ENCODE data around the gene ARRB1.
"Not testable (repeated sequence)": the region's sequence is repeated elsewhere in the genome, so short reads cannot be mapped to it uniquely, and the experiment has no call there.

Gene ARRB1

DNA sequence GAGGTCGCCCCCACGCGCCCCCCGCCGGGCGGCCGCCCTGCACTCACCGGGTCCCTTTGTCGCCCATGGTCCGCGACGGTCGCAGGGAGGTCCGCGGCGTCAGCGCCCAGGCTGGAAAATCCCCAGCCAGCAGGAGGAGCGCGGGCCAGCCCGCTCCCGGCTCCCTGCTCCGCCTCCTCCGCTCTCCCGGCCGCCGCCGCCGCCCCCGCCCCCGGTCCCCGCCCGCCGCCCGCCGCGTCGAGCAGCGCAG is at the start of gene ARRB1:
Gene ARRB1, minus strand, starts transcription at position 121 of the 250 bp plus-strand sequence. Its CDS starts 54 bp downstream, at position 67.
- no peak for DNase-seq (ENCODE audit: low read depth in 2 of 2)

DNA sequence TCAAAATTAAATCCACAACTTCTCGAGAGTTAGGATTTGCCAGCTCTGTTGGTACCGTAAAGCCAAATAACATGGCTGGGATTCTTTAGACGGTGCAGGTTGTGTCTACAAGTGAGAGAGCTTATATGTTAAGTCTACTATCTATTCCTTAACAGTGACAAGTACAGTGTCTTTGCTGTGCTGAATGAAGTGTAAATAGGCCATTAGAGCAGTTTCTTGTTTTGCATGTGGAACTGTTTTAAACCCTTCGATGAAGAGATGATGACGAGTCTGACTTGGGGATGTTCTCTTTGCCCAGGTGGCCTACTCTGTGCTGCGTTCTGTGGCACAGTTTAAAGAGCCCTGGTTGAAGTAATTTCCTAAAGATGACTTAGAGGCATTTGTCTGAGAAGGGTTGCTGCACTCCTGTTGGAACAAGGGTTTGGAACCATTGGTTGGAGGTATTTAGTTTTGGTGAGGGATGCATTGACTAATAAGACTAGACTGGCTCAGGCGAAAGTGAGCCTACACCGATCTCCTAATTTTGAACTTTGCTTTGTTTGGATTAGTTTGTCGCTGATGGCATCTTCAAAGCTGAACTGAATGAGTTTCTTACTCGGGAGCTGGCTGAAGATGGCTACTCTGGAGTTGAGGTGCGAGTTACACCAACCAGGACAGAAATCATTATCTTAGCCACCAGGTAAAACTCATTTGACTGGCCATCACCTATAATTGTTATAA is 48.8 kb upstream of the ARRB1 start:
- DNase-seq (ENCODE audit: low read depth in 2 of 2), result no peak

DNA sequence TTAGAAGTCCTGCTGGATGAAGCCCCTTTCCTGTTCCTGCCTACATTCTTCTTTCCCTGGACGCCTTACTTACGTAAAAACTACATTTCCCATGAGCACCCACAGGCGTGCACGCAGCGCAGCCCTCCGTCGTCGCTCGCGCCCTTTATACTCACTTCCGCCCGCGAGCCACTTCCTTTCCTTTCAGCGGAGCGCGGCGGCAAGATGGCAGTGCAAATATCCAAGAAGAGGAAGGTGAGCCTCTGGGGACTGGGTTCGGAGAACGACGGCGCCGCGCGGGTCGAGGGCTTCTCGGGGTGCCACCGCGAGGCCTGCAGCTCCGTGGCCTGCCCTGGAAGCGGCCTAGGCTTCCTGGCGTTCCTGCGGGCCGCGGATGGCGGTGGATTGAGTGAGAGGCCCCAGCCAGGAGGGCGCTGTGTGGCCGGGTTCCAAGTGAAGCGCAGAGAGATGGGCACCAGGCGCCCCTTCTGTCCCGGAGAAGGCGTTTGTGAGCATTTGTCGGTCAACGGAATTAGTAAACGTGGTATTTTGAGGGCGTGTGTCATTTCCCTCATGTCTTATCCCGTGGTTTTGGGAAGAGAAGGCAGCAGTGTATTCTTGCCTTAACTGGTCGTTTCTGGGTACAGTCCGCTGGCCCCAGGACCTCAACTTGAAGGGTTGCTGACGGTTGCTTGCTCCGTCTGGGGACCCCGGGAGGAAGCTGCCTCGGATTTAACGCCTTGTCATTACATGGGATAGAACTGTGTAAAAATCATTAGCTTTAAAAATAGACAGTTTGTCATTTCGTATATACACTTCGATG is 48.1 kb upstream of the ARRB1 start, which contains the start of gene RPS3:
Gene RPS3, plus strand, starts transcription at position 175 of the 802 bp plus-strand sequence. Its CDS starts 30 bp downstream, at position 205.
- DNase-seq (ENCODE audit: low read depth in 2 of 2), result peak; percentile 76 to 80

DNA sequence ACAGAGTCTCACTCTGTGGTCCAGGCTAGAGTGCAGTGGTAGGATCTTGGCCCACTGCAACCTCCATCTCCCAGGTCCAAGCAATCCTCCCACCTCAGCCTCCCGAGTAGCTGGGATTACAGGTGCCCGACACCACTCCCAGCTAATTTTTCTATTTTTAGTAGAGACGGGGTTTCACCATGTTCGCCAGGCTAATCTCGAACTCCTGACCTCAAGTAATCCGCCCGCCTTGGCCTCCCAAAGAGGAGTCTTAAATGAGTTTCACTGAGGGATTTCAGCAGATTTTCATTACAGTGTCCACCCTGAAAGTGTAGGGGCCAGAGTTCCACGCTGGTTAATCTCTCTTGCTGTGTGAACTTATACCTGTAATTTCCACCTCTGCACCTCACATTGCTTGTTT is 47.4 kb upstream of the ARRB1 start:
- DNase-seq (ENCODE audit: low read depth in 2 of 2), result no peak

DNA sequence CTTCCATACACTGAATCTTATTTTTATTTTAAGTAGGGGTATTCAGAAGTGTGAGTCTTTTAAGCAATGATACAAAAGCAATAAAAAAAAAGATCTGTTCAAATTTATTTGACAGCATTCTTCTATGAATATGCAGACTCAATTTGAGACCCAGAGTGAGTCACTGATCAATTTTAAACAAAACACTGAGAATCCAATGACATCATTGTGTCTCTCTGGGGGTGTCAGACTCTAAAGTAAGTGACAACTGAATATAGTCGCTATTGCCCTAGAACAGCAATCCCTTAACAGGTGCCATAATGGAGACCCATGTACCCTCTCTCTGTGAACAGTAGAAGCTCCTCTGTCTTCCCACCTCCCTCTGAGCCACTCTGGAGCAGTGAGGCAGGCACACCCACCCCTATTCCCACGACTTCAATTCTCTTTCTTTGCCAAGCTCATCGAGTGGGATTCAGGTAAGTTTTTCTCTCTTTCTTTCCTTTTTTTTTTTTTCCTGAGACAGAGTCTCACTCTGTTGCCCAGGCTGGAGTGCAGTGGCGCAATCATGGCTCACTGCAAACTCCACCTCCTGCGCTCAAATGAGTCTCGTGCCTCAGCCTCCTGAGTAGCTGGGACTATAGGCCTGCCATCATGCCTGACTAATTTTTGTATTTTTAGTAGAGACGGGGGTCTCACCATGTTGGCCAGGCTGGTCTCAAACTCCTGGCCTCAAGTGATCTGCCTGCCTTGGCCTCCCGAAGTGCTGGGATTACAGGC is 42.8 kb upstream of the ARRB1 start:
- no peak for DNase-seq (ENCODE audit: low read depth in 2 of 2)

DNA sequence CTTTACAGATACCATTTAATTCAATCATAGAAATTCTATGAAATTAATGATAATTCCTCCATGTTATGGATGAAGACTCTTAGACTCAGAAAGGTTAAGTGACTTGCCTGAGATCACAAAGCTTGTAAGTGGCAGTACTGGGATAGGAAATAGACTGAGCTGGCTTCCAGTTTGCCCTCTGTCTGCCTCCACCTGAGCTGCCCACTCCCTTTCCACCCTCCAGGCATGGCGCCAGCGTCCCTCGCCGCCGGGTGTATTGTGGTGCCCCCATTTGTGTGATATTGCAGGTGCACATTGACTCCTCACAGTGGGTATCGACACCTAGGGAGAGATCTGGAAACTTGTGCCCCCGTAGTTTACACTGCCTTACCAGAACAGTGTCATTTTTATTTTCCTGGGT is 38.5 kb upstream of the ARRB1 start:
- no peak for DNase-seq (ENCODE audit: low read depth in 2 of 2)

DNA sequence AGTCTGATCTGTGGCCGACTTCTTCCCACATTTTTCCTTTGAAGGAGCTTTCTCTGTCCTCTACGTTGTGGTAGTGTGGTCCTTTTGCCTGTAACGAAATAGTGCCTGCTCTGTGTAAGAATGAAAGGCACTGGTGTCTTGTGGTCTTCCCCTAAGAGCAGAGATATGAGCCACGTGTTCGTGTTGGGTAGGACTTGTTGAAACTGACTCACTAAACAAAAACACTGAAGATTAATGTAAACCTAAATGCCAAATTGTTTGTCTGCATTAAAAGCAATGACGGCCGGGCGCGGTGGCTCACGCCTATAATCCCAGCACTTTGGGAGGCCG is 37.8 kb upstream of the ARRB1 start:
- no peak for DNase-seq (ENCODE audit: low read depth in 2 of 2)

DNA sequence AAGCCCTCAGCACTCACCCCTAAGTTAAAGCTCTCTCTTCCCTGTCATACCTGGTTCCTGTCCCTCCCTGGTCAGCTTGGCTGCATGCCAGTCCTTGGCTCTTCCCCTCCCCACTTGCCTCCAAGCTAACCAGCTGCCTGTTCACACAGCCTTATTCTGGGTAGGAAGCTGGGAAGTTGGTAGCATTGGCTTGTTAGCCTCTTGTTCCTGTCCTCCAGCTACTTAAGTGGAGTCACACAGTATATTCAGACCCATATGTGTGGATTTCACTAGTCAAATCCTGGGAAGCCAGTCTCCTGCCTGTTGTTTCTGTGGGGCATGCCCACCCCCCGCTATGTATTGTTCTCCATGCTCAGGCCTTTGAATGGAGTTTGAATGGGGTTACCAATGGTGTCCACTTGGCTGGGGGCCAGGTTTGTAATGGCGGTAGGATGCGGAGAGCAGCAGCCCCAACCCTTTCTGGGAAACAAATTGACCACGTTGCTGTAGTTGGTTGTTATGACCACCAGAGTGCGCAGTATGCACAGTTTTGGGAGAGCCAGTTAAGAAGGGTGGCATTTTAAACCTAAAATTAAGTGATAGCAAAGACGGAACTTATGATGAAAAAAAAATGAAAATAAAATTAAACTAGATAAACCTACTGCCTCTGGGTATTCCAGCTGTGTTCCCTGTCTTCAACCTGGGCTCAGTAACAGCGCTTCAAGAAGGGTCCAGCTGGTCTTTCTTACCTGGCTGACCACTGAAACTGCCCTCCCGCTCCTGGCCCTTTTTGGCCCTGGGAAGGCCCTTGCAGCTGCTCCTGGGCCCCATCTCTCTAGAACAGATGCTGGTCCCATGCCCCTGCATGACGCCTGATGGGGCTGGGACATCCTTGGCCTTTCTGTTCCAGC is 37.2 kb upstream of the ARRB1 start:
- DNase-seq (ENCODE audit: low read depth in 2 of 2), result peak; percentile 47 to 54

DNA sequence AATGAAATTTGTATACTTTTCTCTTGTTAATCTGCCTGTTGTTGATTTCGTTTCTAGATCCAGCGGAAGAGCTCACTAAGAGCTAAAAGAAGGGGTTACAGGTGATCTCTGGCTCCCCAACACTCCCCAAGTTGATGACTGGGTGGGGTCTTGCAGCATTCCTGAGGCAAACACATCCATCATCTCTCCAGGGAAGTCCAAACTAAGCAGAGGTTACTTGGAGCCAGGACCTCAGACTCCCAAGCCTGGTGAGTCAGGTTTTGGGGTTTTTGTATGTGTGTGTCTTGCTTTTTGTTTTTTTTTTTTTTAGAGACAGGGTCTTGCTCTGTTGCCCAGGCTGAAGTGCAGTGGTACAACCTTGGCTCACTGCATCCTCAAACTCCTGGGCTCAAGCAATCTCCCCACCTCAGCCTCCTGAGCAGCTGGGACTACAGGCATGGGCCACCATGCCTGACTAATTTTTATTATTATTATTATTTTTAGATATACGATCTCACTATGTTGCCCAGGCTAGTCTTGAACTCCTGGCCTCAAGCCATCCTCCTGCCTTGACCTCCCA is 36.4 kb upstream of the ARRB1 start:
- no peak for DNase-seq (ENCODE audit: low read depth in 2 of 2)

DNA sequence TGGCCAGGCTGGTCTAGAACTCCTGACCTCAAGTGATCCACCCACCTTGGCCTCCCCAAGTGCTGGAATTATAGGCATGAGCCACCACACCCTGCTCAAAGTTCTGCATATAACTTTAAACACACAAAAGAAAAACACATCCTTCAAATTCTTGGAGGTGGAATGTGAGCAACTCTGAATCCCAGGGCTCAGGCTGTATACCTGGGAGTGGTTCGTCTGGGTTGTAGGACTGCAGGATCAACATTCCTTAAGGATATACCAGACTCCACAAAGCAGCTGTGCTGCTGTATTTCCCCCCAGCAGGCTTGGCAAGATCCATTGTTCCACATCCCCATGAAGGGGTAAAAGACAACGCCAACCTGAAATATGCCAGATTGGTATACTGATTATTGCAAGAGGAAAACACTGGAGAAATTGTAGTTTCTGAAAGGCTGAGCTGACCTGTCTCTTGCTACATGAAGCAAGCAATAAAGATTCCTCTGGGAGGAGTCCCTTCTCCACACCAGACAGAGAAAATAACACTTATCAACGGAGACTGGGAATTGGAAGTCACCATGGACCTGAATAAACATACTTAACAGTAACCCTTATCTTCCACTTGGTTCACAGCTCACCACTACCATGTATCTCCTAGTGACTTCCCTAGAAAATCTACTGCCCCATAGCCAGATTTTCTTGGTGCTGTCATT is 35.6 kb upstream of the ARRB1 start:
- no peak for DNase-seq (ENCODE audit: low read depth in 2 of 2)

DNA sequence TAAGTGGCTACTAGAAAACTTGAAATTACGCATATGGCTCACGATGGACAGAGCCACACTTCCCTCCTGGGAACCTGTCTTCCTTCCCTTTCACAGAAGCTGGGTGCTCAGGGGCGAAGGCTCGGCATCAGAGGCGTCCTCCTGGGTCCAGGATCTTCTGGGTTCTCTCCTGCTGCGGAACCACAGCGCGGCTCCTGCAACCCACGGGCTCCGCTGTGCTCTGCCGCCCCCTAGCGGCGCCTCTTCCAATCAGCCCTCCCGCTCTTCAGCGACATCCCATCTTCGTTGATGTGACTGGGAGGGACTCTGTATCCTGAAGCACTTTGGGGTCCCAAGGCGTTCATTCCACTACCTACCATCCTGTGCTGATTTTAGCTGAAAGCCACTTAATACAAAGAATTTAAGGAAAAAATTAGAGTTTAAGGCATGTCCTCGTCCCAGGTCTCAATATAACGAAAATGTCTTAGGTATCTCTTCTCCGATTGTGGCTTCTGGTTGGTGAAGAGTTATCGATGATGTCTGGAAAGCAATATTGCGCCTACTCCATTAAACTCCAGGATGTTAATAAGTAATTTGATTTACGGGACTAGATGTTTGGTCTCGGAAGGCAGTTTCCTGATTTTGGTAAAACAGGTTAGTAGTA is 33.1 kb upstream of the ARRB1 start:
- peak; percentile 60 to 76 for DNase-seq (ENCODE audit: low read depth in 2 of 2)

DNA sequence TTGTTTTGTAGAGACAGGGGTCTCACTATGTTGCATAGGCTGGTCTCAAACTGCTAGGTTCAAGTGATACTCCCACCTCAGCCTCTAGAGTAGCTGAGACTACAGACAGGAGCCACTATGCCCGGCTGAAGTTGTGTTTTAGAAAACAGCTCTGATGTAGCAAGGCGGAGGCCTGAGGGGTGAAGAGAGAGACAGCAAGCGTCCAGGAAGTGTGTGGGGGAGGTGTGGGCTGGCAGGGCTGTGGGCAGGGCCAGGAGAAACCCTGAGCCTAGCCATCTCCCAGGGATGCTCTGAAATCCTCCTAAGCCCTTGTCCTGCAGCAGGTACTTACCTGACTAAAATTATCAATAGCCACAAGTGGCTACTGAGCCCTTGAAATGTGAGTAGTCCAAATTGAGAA is 31.8 kb upstream of the ARRB1 start:
- no peak for DNase-seq (ENCODE audit: low read depth in 2 of 2)

DNA sequence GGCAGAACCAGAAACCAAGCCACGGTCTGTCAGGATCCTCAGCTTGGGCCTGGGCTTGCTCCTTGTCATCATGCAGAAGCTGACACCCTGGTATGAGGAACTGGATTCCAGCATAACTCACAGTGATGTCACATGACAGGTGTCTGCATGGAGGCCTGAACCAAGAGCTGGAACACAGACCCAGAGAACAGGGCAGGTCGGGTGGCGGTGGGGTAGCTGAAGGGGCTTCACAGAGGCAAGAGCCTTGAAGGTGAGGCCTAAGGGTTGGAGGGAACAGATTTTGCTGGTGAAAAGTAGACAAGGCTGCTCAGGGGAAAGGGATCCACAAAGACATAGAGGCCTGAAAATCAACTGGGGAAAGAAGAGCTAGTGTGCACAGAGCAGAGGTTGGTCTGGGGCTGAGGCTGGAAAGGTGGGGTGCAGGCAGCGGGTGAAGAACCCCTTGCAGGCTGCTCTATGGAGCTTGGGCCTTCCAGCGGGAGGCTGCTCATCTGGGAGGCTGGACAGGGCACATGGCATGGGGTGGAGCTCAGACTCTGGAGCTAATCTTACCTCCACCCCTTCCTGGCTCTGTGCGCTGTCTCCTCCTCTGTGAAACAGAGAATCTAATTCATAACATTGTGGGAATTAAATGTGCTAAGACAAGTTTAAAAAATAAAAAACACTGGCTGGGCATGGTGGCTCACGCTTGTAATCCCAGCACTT is 29.4 kb upstream of the ARRB1 start:
- DNase-seq (ENCODE audit: low read depth in 2 of 2), result no peak

DNA sequence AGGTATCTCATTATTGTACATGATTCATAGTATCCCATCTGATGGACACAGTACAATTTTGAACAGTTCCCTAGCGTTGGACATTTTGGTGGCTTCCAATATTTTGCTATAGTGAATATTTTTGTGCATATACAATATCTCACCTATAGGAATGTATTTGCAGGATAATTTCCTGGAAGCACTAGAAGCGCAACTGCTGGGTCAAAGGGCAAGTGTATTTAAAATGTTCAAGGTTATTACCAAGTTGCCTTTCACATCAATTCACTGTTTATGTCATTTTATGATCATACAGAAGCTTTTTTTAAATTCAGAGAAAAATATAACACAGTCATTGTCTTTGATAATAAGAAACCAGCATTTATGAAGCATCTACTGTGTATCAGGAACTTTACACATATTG is 28.8 kb upstream of the ARRB1 start:
- no peak for DNase-seq (ENCODE audit: low read depth in 2 of 2)

DNA sequence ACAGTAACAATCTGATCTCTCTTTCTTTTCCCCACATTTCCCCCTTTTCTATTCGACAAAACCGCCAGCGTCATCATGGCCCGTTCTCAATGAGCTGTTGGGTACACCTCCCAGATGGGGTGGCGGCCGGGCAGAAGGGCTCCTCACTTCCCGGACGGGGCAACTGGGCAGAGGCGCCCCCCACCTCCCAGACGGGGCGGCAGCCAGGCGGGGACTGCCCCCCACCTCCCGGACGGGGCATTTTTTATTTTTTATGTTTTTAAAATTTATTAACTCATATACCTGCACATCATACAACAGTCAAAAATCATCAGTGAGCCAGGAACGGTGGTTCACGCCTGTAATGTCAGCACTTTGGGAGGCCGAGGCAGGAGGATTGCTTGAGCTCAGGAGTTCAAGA is 27.3 kb upstream of the ARRB1 start:
- DNase-seq (ENCODE audit: low read depth in 2 of 2), result not testable (repeated sequence)

DNA sequence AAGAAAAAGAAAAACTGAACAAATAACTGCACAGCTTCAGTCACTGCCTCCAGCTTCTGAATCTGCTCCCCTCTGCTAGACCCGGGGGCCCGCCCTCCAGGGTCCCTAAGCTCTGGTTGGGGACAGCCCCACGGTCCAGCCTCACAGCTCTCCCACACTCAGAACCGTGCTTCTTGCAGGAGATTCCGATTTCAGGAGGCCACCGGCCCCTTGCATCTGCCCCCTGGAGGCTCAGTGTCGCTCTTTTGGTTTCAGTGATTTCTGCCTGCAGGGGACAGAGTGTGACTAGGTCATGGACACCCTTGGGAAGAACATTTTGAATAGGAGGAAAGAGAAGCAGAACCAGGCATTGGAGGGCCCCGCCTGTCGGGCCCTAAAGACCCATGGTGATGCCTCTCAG is 24.7 kb upstream of the ARRB1 start:
- DNase-seq (ENCODE audit: low read depth in 2 of 2), result no peak

DNA sequence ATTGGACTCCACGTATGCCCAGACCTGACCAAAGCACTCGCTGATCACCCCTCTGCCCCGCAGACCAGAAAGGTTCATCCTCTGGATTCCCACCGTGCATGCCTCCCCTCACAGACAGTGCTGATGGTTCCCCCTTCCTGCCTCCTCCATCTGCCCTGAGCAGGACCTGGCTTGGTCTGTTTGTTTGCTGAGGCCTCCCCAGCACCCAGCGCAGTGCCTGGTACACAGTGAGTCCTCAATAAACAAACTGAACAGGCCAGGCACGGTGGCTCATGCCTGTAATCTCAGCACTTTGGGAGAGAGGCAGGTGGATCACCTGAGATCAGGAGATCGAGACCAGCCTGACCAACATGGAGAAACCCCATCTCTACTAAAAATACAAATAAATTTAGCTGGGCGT is 24.2 kb upstream of the ARRB1 start:
- no peak for DNase-seq (ENCODE audit: low read depth in 2 of 2)

DNA sequence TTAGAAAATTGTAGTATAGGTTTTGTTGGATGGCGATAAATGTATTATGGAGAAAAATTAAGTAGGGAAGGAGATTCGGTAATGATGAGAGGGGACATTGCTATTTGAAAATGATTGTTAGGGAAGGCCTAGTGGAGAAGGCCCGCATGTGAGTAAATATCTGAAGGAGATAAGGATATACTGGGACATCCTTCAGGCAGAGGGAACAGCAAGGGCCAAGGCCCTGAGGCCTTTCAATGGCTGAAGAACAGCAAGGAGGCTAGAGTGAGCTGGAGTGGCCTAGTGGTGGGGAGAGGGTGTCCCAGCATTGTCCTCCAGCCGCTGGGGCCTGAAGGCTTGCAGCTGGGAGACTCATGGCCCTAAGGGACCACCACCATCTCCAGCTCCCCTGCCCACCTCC is 23.2 kb upstream of the ARRB1 start:
- no peak for DNase-seq (ENCODE audit: low read depth in 2 of 2)

DNA sequence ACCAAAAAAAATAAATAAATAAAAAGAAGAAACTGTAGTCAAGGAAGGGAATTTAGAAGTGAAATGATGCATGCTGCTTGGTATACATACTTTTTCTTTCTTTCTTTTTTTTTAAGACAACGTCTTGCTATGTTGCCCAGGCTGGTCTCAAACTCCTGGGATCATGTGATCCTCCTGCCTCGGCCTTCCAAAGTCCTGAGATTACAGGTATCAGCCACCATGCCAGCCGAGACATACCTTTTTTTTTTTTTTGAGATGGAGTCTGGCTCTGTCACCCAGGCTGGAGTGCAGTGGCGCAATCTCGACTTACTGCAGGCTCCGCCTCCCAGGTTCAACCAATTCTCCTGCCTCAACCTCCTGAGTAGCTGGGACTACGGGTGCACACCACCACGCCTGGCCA is 21.7 kb upstream of the ARRB1 start:
- no peak for DNase-seq (ENCODE audit: low read depth in 2 of 2)

Measured in activated CD4-positive, alpha-beta T cell treated with anti-CD3 and anti-CD28 coated beads for 24 hours (primary cell).